ENCODE results near the gene DDN. TPM values are rescaled to one million over a fixed set of nuclear protein-coding genes. Genes with fewer than 3 reads are reported as not detected.

DDN gene
- total RNA-seq, 1 donor from 2014 or later: not detected

DNA sequence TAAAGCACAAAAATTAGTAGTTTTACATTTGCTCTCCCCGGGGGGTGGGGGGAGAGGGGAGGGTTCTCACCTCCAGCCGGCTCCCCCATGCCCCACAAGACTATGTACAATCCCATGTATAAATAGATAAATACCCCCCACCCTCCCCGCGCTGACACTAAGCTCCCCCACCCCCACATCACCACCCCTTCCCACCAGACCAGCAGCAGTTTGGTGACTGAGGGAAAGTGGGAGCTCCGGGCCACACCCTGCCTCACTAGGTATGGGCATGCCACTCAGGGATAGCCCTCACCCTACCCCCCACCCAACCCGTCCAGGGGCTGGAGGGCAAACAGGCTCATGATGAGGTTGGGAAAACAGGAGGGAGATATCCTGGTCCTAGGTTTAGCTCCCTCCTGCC, 21.3 kb upstream of the DDN start:
- Histone ChIP-seq H3K36me3 (peaks cover 45% of the 10 kb centered on the region), H3K27me3 (no peaks in the 10 kb centered on the region), H3K4me3 (no peak overlapping the region), H3K9me3 (no peaks in the 10 kb centered on the region), H3K27ac (no peak overlapping the region), H3K4me1 (peaks cover 13% of the 10 kb centered on the region)
- intact Hi-C loops (cut with DNase I): no loop called here
- DNase-seq (no peak), ATAC-seq (no peak)
- TF ChIP-seq, protein P1, sequence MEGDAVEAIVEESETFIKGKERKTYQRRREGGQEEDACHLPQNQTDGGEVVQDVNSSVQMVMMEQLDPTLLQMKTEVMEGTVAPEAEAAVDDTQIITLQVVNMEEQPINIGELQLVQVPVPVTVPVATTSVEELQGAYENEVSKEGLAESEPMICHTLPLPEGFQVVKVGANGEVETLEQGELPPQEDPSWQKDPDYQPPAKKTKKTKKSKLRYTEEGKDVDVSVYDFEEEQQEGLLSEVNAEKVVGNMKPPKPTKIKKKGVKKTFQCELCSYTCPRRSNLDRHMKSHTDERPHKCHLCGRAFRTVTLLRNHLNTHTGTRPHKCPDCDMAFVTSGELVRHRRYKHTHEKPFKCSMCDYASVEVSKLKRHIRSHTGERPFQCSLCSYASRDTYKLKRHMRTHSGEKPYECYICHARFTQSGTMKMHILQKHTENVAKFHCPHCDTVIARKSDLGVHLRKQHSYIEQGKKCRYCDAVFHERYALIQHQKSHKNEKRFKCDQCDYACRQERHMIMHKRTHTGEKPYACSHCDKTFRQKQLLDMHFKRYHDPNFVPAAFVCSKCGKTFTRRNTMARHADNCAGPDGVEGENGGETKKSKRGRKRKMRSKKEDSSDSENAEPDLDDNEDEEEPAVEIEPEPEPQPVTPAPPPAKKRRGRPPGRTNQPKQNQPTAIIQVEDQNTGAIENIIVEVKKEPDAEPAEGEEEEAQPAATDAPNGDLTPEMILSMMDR (IDR thresholded peaks at IDR 0.05): no peak

DNA sequence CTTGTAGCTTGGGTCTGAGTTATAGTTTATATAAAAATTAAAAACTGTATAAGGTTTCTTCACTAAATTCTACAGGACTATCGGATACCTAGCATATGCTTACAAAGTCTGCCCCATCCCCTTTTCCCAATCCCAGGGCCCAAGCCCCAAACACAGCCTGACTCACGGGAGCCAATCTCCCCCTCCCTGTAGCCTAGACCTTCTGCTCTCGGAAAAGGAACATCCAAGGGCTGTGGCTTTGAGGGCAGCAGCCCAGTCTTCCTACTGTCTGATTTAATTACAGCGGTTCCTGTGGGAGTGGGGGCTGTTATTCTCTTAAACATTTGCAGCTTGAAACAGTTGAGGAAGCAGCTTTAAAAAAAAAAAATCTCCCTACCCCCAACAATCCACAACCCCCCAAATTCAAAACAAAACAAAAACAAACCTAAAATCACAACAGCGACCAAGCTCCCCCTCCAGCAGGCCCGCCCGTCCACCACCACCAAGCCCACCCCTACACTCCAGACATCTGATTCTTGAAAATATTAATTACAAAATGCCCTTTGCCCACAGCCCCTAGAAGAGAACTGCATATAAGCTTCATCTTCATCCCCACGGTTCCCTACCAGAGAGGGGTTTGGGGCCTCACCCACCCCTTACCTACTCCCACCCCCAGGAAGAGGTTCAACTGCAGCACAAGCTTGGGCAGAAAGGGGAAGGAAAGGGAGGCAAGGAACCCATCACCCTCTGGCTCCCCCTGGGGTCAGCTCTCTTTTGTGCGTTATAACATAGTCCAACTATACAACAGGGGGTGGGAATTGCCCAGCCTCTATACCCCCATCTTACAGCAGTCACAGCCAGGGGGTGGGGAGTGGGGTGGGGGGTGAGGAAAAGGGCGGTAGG, 20.5 kb upstream of the DDN start:
- TF ChIP-seq, protein P1 (IDR thresholded peaks at IDR 0.05): peak; percentile 12
- Histone ChIP-seq H3K27me3 (no peaks in the 10 kb centered on the region), H3K4me3 (peak overlapping the region; percentile 94), H3K9me3 (no peaks in the 10 kb centered on the region), H3K36me3 (peaks cover 38% of the 10 kb centered on the region), H3K4me1 (peaks cover 13% of the 10 kb centered on the region), H3K27ac (peak overlapping the region; percentile 97)
- ATAC-seq (peak; percentile 2), DNase-seq (no peak)
- intact Hi-C loops (cut with DNase I): no loop called here

DNA sequence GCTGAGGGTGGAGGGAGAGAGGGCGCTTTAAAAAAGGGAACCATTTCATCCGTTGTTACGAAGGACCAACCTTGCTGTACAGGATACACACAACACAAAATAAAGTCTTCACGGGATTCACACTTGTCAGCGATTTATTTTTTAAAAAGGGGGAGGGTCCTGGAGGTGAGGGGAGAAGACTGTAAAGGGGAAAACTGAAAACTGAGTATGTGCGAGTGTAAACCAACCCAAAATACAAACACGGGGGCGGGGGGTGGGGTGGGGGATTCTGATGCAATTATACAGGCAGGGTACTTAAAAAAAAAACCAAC, 19.9 kb upstream of the DDN start:
- ATAC-seq: peak; percentile 8
- Histone ChIP-seq H3K27me3 (no peaks in the 10 kb centered on the region), H3K9me3 (no peaks in the 10 kb centered on the region), H3K4me3 (peak overlapping the region; percentile 94), H3K4me1 (peaks cover 13% of the 10 kb centered on the region), H3K27ac (peak overlapping the region; percentile 97), H3K36me3 (peaks cover 32% of the 10 kb centered on the region)
- no peak for DNase-seq
- TF ChIP-seq, protein P1 (IDR thresholded peaks at IDR 0.05): no peak
- intact Hi-C loops (cut with DNase I): no loop called here

DNA sequence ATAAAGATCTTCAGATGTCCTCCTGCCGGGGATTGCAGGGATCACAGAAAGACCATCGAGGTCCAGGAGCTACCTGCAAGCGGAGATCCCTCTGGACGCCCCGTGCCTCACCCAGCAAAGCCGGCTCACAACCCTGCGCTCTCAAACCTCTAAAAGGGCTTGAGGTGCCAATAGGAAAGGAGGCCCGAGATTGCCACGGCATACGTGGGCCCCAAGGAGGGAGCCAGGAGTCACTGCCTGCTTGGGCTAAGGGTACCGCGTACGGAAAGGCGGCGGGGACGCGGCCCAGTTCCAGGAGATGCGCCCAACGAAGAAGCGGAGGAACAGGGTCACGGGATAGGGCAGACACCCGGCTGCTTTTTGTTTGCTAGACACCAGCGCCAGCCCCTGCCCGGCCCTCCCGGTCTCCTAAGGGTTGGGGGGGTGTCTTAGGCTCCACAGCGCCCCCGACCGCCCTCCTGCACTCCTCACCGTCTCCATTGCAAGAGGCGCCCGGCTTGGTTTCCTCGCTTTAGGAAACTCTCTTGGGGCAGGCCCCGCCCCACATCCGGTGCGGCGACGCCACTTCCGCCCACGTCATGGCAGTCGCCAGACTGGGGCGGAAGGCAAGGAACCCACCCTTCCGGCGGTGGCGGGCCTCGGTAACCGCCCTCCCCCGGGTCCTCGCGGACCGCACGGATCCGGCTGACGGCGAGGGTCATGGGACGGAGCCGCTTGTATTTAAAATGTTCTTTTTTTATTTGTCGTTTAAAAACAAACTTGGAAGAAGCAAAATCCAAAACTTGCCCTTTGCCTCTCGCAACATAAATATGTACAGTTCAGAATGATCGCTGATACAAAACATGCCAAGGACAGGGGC, 19.3 kb upstream of the DDN start, which contains the start of gene PRKAG1:
Gene PRKAG1, minus strand, starts transcription at position 516 of the 859 bp plus-strand sequence. Its CDS starts 36 bp downstream, at position 480.
- Histone ChIP-seq H3K9me3 (no peaks in the 10 kb centered on the region), H3K27ac (peak within 1 kb of the TSS; percentile 97), H3K27me3 (no peaks in the 10 kb centered on the region), H3K36me3 (peaks cover 26% of the 10 kb centered on the region), H3K4me1 (peaks cover 13% of the 10 kb centered on the region), H3K4me3 (peak within 1 kb of the TSS; percentile 94)
- TF ChIP-seq, protein P1 (IDR thresholded peaks at IDR 0.05): peak; percentile 57
- peak; percentile 96 for ATAC-seq
- intact Hi-C loops (cut with DNase I): no loop called here
- DNase-seq: peak; percentile 98

DNA sequence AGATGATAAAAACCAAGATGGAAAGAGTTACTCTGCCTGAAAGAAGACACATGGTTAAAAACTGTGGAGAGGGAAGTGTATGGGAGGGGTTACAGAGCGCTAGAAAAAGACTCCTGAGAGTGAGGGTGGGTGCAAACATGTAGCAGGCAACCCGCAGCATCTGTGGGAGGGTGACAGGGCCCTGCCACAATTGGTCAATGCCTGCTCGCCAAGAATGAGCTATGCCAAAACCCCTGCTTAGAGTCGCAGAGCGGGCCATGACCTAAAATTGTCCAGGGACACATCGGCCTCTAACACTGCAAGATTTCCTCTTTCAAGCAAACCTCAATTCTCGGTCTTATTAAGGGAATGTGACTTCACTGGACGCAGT, 18.7 kb upstream of the DDN start:
- intact Hi-C loops (cut with DNase I): no loop called here
- Histone ChIP-seq H3K9me3 (no peaks in the 10 kb centered on the region), H3K27ac (peak overlapping the region; percentile 97), H3K36me3 (peaks cover 21% of the 10 kb centered on the region), H3K27me3 (no peaks in the 10 kb centered on the region), H3K4me3 (peak overlapping the region; percentile 94), H3K4me1 (peaks cover 13% of the 10 kb centered on the region)
- TF ChIP-seq, protein P1 (IDR thresholded peaks at IDR 0.05): no peak
- no peak for DNase-seq
- ATAC-seq: peak; percentile 15

Measured in upper lobe of right lung (tissue), 1 donor.